Activated CD4-positive, alpha-beta T cell treated with anti-CD3 and anti-CD28 coated beads for 36 hours (primary cell): ENCODE measurements around the gene TBC1D3C. TPM values are rescaled to one million over a fixed set of nuclear protein-coding genes. Genes with fewer than 3 reads are reported as not detected.
A peak's percentile ranks its signal among the peaks of the same experiment; 100 is the strongest.
"Not testable (repeated sequence)": the region's sequence is repeated elsewhere in the genome, so short reads cannot be mapped to it uniquely, and the experiment has no call there.

Experiments
- ATAC-seq: fragments of 200-7000 bp; cut with Tn5 transposase; one replicate; pipeline ENCODE4 v1.10.0; 2021; ENCODE audit warnings: mild to moderate bottlenecking, moderate library complexity
- CTCF ChIA-PET: fragments of 350-600 bp; sonication (Branson Sonifier 250); formaldehyde crosslinking; loops from one replicate; lab custom pipeline; 2021; ENCODE audit warnings: antibody characterized with exemption; lab: Charles Lee
- POLR2A ChIA-PET: fragments of 350-600 bp; sonication (Branson Sonifier 250); formaldehyde crosslinking; loops from one replicate; lab custom pipeline; 2021; ENCODE audit warnings: antibody characterized with exemption, inconsistent platforms; lab: Charles Lee
- DNase-seq: peaks from one replicate; pipeline ENCODE4 v3.0.0-alpha.2; 2020
- H3K27ac Mint-ChIP-seq: one replicate; pipeline ENCODE4 v1.8.0; 2021; ENCODE audit warnings: mixed read lengths
- H3K27me3 Mint-ChIP-seq: one replicate; pipeline ENCODE4 v1.8.0; 2021; ENCODE audit warnings: mixed read lengths
- H3K36me3 Mint-ChIP-seq: one replicate; pipeline ENCODE4 v1.8.0; 2021; ENCODE audit warnings: low read depth, mixed read lengths
- H3K4me1 Mint-ChIP-seq: one replicate; pipeline ENCODE4 v1.8.0; 2021; ENCODE audit warnings: mixed read lengths
- H3K4me3 Mint-ChIP-seq: one replicate; pipeline ENCODE4 v1.8.0; 2021; ENCODE audit warnings: mild to moderate bottlenecking, moderate library complexity, mixed read lengths
- H3K9me3 Mint-ChIP-seq: one replicate; pipeline ENCODE4 v1.8.0; 2021; ENCODE audit warnings: low read depth, mixed read lengths
- intact Hi-C, 2 experiments: fragments of 100-400 bp; cut with DNase I in 1 of 2; cut with micrococcal nuclease in 1 of 2; formaldehyde crosslinking; loops; one replicate each; pipeline versions ENCODE4 v1.14.2 to v1.15.1; 2022 to 2024; cut with DNase I, micrococcal nuclease
- total RNA-seq, 2 experiments: library from RNA; stranded (reverse); gene quantifications; one replicate each; pipeline ENCODE4 v1.2.3, GENCODE V29; 2021

Gene TBC1D3C
- not detected for total RNA-seq

GRCh38 chr17:38068534-38068933, at the start of gene TBC1D3C:
Gene TBC1D3C (minus strand): TSS chr17:38068634. CDS start chr17:38067066, 1,568 bp downstream.
- POLR2A ChIA-PET = not testable (repeated sequence)

GRCh38 chr17:38099262-38099661, 30.8 kb upstream of the TBC1D3C start:
- peak; percentile 57 for ATAC-seq
- DNase-seq, H3K9me3 Mint-ChIP-seq, H3K4me3 Mint-ChIP-seq, POLR2A ChIA-PET, CTCF ChIA-PET, intact Hi-C loops, H3K27ac Mint-ChIP-seq, H3K4me1 Mint-ChIP-seq, H3K27me3 Mint-ChIP-seq, H3K36me3 Mint-ChIP-seq: not testable (repeated sequence)

More at GRCh38 chr17:38068534-38068933, at the start of gene TBC1D3C:
- CTCF ChIA-PET, H3K4me3 Mint-ChIP-seq, ATAC-seq, H3K27ac Mint-ChIP-seq, H3K4me1 Mint-ChIP-seq, H3K36me3 Mint-ChIP-seq, H3K27me3 Mint-ChIP-seq, H3K9me3 Mint-ChIP-seq, DNase-seq, intact Hi-C loops: not testable (repeated sequence)

- POLR2A ChIA-PET, intact Hi-C loops, CTCF ChIA-PET, H3K27ac Mint-ChIP-seq, H3K4me3 Mint-ChIP-seq, H3K9me3 Mint-ChIP-seq, H3K36me3 Mint-ChIP-seq, H3K27me3 Mint-ChIP-seq, DNase-seq, H3K4me1 Mint-ChIP-seq: not testable (repeated sequence)
- ATAC-seq = peak; percentile 16
Measured at GRCh38 chr17:38094059-38094694, 25.7 kb upstream of the TBC1D3C start.

GRCh38 chr17:38088120-38088519, 19.7 kb upstream of the TBC1D3C start:
- H3K9me3 Mint-ChIP-seq, ATAC-seq, H3K36me3 Mint-ChIP-seq, DNase-seq, H3K4me3 Mint-ChIP-seq, H3K4me1 Mint-ChIP-seq, CTCF ChIA-PET, intact Hi-C loops, H3K27ac Mint-ChIP-seq, POLR2A ChIA-PET, H3K27me3 Mint-ChIP-seq: not testable (repeated sequence)

- H3K9me3 Mint-ChIP-seq, CTCF ChIA-PET, DNase-seq, H3K27me3 Mint-ChIP-seq, H3K27ac Mint-ChIP-seq, intact Hi-C loops, POLR2A ChIA-PET, H3K36me3 Mint-ChIP-seq, H3K4me1 Mint-ChIP-seq, H3K4me3 Mint-ChIP-seq: not testable (repeated sequence)
- peak; percentile 72 for ATAC-seq
Measured at GRCh38 chr17:38087344-38087743, 18.9 kb upstream of the TBC1D3C start.

Other genes starting within 250 kb of the TBC1D3C start
- not detected for gene TBC1D3K, start 144.2 kb downstream of the TBC1D3C start, total RNA-seq
- gene TBC1D3L, start 79.6 kb downstream of the TBC1D3C start, total RNA-seq = under 1 TPM; 0.33 to 0.39 TPM
- gene TBC1D3D, start 64.7 kb downstream of the TBC1D3C start, total RNA-seq = 1 to 10 TPM; 6.4 to 6.6 TPM
- not detected for gene TBC1D3E, start 59.3 kb upstream of the TBC1D3C start, total RNA-seq
- not detected for gene TBC1D3, start 123.9 kb upstream of the TBC1D3C start, total RNA-seq
- 10 to 100 TPM; 54.4 to 57.4 TPM for gene MRPL45, start 228.5 kb upstream of the TBC1D3C start, total RNA-seq